CD14-positive monocyte (primary cell): ENCODE data around the gene SUSD5. TPM values are rescaled to one million over a fixed set of nuclear protein-coding genes. Genes with fewer than 3 reads are reported as not detected.

Source experiments
- DNase-seq, 3 donors: peaks; one replicate each; pipeline ENCODE4 v3.0.0-alpha.2; 2011 to 2022
- H2AFZ ChIP-seq: 2 replicates; pipeline ENCODE4 v1.6.0; 2012; ENCODE audit warnings: mild to moderate bottlenecking, low read depth, low read length, inconsistent platforms; ENCODE audit not compliant: insufficient read depth, poor library complexity, severe bottlenecking
- H3K27ac ChIP-seq, 2 donors: 1 replicate in 1 of 2; 2 replicates in 1 of 2; pipeline ENCODE4 v1.5.1; 2012 to 2013; ENCODE audit warnings: low read length in 2 of 2, control low read depth in 1 of 2, inconsistent platforms in 1 of 2, low read depth in 1 of 2, mild to moderate bottlenecking in 1 of 2
- H3K27me3 ChIP-seq, 2 donors: one replicate each; pipeline versions ENCODE4 v1.6.0 to v1.6.1; 2011 to 2013; ENCODE audit warnings: low read length in 2 of 2; ENCODE audit not compliant: control insufficient read depth in 2 of 2, insufficient read depth in 2 of 2
- H3K36me3 ChIP-seq, 2 donors: replicated peaks in 1 of 2; 1 replicate in 1 of 2; 2 replicates in 1 of 2; pipeline versions ENCODE4 v1.5.1 to v1.6.1; 2012 to 2013; ENCODE audit warnings: low read length in 2 of 2, control low read depth in 1 of 2, inconsistent platforms in 1 of 2, mild to moderate bottlenecking in 1 of 2; ENCODE audit not compliant: insufficient read depth in 2 of 2, control insufficient read depth in 1 of 2
- H3K4me1 ChIP-seq, 2 donors: 1 replicate in 1 of 2; 2 replicates in 1 of 2; pipeline versions ENCODE4 v1.5.1 to v1.6.1; 2012 to 2013; ENCODE audit warnings: low read length in 2 of 2, control low read depth in 1 of 2, inconsistent platforms in 1 of 2, mild to moderate bottlenecking in 1 of 2, moderate library complexity in 1 of 2; ENCODE audit not compliant: insufficient read depth in 2 of 2, control insufficient read depth in 1 of 2
- H3K4me2 ChIP-seq: replicated peaks from 2 replicates; pipeline ENCODE3; 2012; ENCODE audit warnings: low read length, moderate library complexity, mild to moderate bottlenecking; ENCODE audit not compliant: poor library complexity, severe bottlenecking; ENCODE audit errors: extremely low read depth
- H3K4me3 ChIP-seq, 3 experiments: fragments of 200-600 bp in 1 of 3; sonication (generic) in 1 of 3; replicated peaks in 1 of 3; 1 replicate in 2 of 3; 2 replicates in 1 of 3; pipeline ENCODE4 v1.5.1; 2011 to 2013; ENCODE audit warnings: low read length in 3 of 3, mild to moderate bottlenecking in 3 of 3, control low read depth in 2 of 3, low read depth in 2 of 3, inconsistent platforms in 1 of 3, moderate library complexity in 1 of 3
- H3K79me2 ChIP-seq: 2 replicates; pipeline ENCODE4 v1.6.0; 2012; ENCODE audit warnings: mild to moderate bottlenecking, control low read depth, inconsistent platforms, low read length, moderate library complexity; ENCODE audit not compliant: insufficient read depth
- H3K9ac ChIP-seq: 2 replicates; pipeline ENCODE4 v1.6.0; 2017; ENCODE audit warnings: low read length, mild to moderate bottlenecking; ENCODE audit not compliant: insufficient read depth, poor library complexity, severe bottlenecking
- H3K9me3 ChIP-seq, 2 donors: replicated peaks in 1 of 2; 1 replicate in 1 of 2; 2 replicates in 1 of 2; pipeline versions ENCODE4 v1.5.1 to v1.6.1; 2012 to 2013; ENCODE audit warnings: low read length in 2 of 2, control low read depth in 1 of 2; ENCODE audit not compliant: control insufficient read depth in 1 of 2, insufficient read depth in 1 of 2
- H4K20me1 ChIP-seq: 2 replicates; pipeline ENCODE4 v1.6.0; 2012; ENCODE audit warnings: mild to moderate bottlenecking, low read length, control low read depth, moderate library complexity; ENCODE audit not compliant: insufficient read depth
- H3K27ac Mint-ChIP-seq, 7 donors: one replicate each; pipeline ENCODE4 v1.8.0; 2020; ENCODE audit warnings: mild to moderate bottlenecking in 7 of 7, mixed read lengths in 7 of 7, moderate library complexity in 6 of 7, inconsistent platforms in 2 of 7
- H3K27me3 Mint-ChIP-seq, 3 donors: one replicate each; pipeline ENCODE4 v1.8.0; 2021 to 2022; ENCODE audit warnings: low read depth in 3 of 3, mild to moderate bottlenecking in 3 of 3, mixed read lengths in 3 of 3, moderate library complexity in 3 of 3, inconsistent platforms in 1 of 3
- H3K36me3 Mint-ChIP-seq, 2 donors: one replicate each; pipeline ENCODE4 v1.8.0; 2020; ENCODE audit warnings: mixed read lengths in 2 of 2, inconsistent platforms in 1 of 2, mild to moderate bottlenecking in 1 of 2
- H3K4me1 Mint-ChIP-seq: one replicate; pipeline ENCODE4 v1.8.0; 2020; ENCODE audit warnings: mild to moderate bottlenecking, mixed read lengths
- H3K4me3 Mint-ChIP-seq, 2 donors: one replicate each; pipeline ENCODE4 v1.8.0; 2020; ENCODE audit warnings: mild to moderate bottlenecking in 2 of 2, mixed read lengths in 2 of 2, moderate library complexity in 1 of 2
- H3K9me3 Mint-ChIP-seq, 7 donors: one replicate each; pipeline ENCODE4 v1.8.0; 2020 to 2022; ENCODE audit warnings: mixed read lengths in 7 of 7, mild to moderate bottlenecking in 6 of 7, moderate library complexity in 6 of 7, inconsistent platforms in 2 of 7
- CTCF ChIP-seq: fragments of 200-600 bp; IDR thresholded peaks from one replicate; pipeline ENCODE4 v1.8.0; 2022; ENCODE audit warnings: antibody characterized with exemption, mild to moderate bottlenecking
- WGBS: methylation state at CpG from one replicate; pipeline ENCODE4 v1.1.5; 2013; ENCODE audit warnings: missing lambda C conversion rate; ENCODE audit not compliant: insufficient coverage; 5-methylcytosine and 5-hydroxymethylcytosine counted together
- intact Hi-C, 2 donors: fragments of 100-400 bp; cut with micrococcal nuclease; formaldehyde crosslinking; loops; one replicate each; pipeline versions ENCODE4 v1.15.0 to v1.15.1; 2023
- polyA plus RNA-seq, 3 donors: library from polyadenylated mRNA; depleted of rRNA in 1 of 3; unstranded in 2 of 3; stranded (reverse) in 1 of 3; fragments of 300-500 nt in 2 of 3; fragments of >200 nt in 1 of 3; fragmentation: Illumina TruSeq in 2 of 3; gene quantifications; 1 replicate in 2 of 3; 2 replicates in 1 of 3; pipeline ENCODE4 v1.2.3, GENCODE V29; 2012 to 2021

Gene SUSD5
- polyA plus RNA-seq, 3 donors = not detected

- Mint-ChIP-seq H3K4me1 (peaks cover 43% of the 10 kb centered on the region), H3K36me3 (peaks cover 63 to 91% of the 10 kb centered on the region in 2 donors), H3K4me3 (no peak overlapping the region), H3K27ac (peak overlapping the region in 4 of 7 donors; percentile 35 to 88 (median 74)), H3K9me3 (peaks cover 0 to 2% (median 0%) of the 10 kb centered on the region in 7 donors), H3K27me3 (no peaks in the 10 kb centered on the region)
- no peak for DNase-seq
- no peaks in the 10 kb centered on the region for H3K27me3 ChIP-seq
- peaks cover 14 to 21% of the 10 kb centered on the region in 2 donors for H3K4me1 ChIP-seq
- H3K9ac ChIP-seq = no peak overlapping the region
- no peak overlapping the region for H3K4me2 ChIP-seq
- H3K36me3 ChIP-seq = peaks cover 61 to 96% of the 10 kb centered on the region in 2 donors
- TF ChIP-seq CTCF = no peak
- H4K20me1 ChIP-seq = peaks cover 40% of the 10 kb centered on the region
- no peaks in the 10 kb centered on the region for H3K9me3 ChIP-seq
- H3K79me2 ChIP-seq = peaks cover 39% of the 10 kb centered on the region
- H3K4me3 ChIP-seq = no peak overlapping the region
- no peak overlapping the region for H3K27ac ChIP-seq
- intact Hi-C loops = no loop called here
- no CpG with 5 or more reads among the region's 5 CpGs for WGBS
- no peak overlapping the region for H2AFZ ChIP-seq
Observed at GRCh38 chr3:33122991-33123390, 95.6 kb downstream of the SUSD5 start.

GRCh38 chr3:33119891-33120290, 98.7 kb downstream of the SUSD5 start:
- H3K27me3 ChIP-seq = no peaks in the 10 kb centered on the region
- Mint-ChIP-seq H3K27ac (peak overlapping the region in 3 of 7 donors; percentile 2 to 44 (median 30)), H3K4me1 (peaks cover 71% of the 10 kb centered on the region), H3K27me3 (no peaks in the 10 kb centered on the region), H3K9me3 (peaks cover 0 to 2% (median 0%) of the 10 kb centered on the region in 7 donors), H3K4me3 (no peak overlapping the region), H3K36me3 (peaks cover 51 to 71% of the 10 kb centered on the region in 2 donors)
- H2AFZ ChIP-seq = no peak overlapping the region
- intact Hi-C loops = loop anchor here in 1 of 2 donors (10.0 kb wide), 1 partner anchor 315 kb away; no protein-coding TSS in a partner anchor
- no peak overlapping the region for H3K9ac ChIP-seq
- DNase-seq = no peak
- TF ChIP-seq CTCF = no peak
- H3K36me3 ChIP-seq = peaks cover 41 to 78% of the 10 kb centered on the region in 2 donors
- H4K20me1 ChIP-seq = peaks cover 53% of the 10 kb centered on the region
- peaks cover 31 to 42% of the 10 kb centered on the region in 2 donors for H3K4me1 ChIP-seq
- no peaks in the 10 kb centered on the region for H3K9me3 ChIP-seq
- H3K4me3 ChIP-seq = no peak overlapping the region
- WGBS = 90% methylated on average over 3 of the region's 3 CpGs
- H3K79me2 ChIP-seq = peaks cover 67% of the 10 kb centered on the region
- H3K4me2 ChIP-seq = no peak overlapping the region
- peak overlapping the region in 1 of 2 donors; percentile 66 for H3K27ac ChIP-seq
